ENCODE measurements around the gene OSGEP.

OSGEP gene

GRCh38 chr14:20486684-20487395 is 32.2 kb upstream of the OSGEP start:
- H3K4me3 ChIP-seq (ENCODE audit: low read depth, low read length): no peak overlapping the region
- TF ChIP-seq CTCF (IDR thresholded peaks at IDR 0.05; ENCODE audit: low read depth, low read length, missing control alignments): no peak
- no peak for DNase-seq (ENCODE audit: low read depth)

- no peak overlapping the region for H3K4me3 ChIP-seq (ENCODE audit: low read depth, low read length)
- DNase-seq (ENCODE audit: low read depth): no peak
Measured at GRCh38 chr14:20485900-20486299, 31.3 kb upstream of the OSGEP start.

GRCh38 chr14:20482382-20482781 is 27.8 kb upstream of the OSGEP start:
- DNase-seq (ENCODE audit: low read depth): no peak
- TF ChIP-seq CTCF (IDR thresholded peaks at IDR 0.05; ENCODE audit: low read depth, low read length, missing control alignments): no peak
- no peak overlapping the region for H3K4me3 ChIP-seq (ENCODE audit: low read depth, low read length)

More at GRCh38 chr14:20485900-20486299, 31.3 kb upstream of the OSGEP start:
- TF ChIP-seq CTCF (IDR thresholded peaks at IDR 0.05; ENCODE audit: low read depth, low read length, missing control alignments): no peak

- no peak overlapping the region for H3K4me3 ChIP-seq (ENCODE audit: low read depth, low read length)
- DNase-seq (ENCODE audit: low read depth): no peak
- TF ChIP-seq CTCF (IDR thresholded peaks at IDR 0.05; ENCODE audit: low read depth, low read length, missing control alignments): no peak
Measured at GRCh38 chr14:20478894-20479293, 24.3 kb upstream of the OSGEP start.

GRCh38 chr14:20477211-20477876 is 22.7 kb upstream of the OSGEP start:
- no peak for DNase-seq (ENCODE audit: low read depth)
- TF ChIP-seq CTCF (IDR thresholded peaks at IDR 0.05; ENCODE audit: low read depth, low read length, missing control alignments): no peak
- no peak overlapping the region for H3K4me3 ChIP-seq (ENCODE audit: low read depth, low read length)

DNA sequence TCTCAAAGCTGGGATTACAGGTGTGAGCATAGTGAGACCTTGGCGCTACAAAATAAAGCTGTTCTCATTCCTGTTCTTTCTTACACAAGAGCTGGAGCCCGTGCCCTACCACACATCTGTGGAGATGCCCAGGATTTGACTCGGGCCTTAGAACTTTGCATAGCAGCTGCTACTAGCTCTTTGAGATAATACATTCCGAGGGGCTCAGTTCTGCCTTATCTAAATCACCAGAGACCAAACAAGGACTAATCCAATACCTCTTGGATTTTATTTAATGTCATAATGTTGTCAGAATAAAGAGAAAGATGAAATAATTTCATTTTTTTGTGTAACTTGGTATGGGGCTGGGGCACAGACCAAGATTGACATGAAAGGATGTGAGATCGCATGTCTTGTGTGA is 22.2 kb upstream of the OSGEP start:
- DNase-seq (ENCODE audit: low read depth): no peak
- TF ChIP-seq CTCF (IDR thresholded peaks at IDR 0.05; ENCODE audit: low read depth, low read length, missing control alignments): no peak
- H3K4me3 ChIP-seq (ENCODE audit: low read depth, low read length): no peak overlapping the region
